Upper lobe of right lung (tissue), 1 donor: ENCODE data around the gene EXOC4. TPM values are rescaled to one million over a fixed set of nuclear protein-coding genes. Genes with fewer than 3 reads are reported as not detected.

Experiments
- ATAC-seq: fragments of 200-7000 bp; cut with Tn5 transposase; one replicate; pipeline ENCODE4 v1.9.1; 2020; ENCODE audit warnings: mild to moderate bottlenecking, moderate library complexity
- DNase-seq: peaks from one replicate; pipeline ENCODE4 v3.0.0-alpha.2; 2020
- H3K27ac ChIP-seq: fragments of 200-600 bp; one replicate; pipeline ENCODE4 v1.8.0; 2022
- H3K27me3 ChIP-seq: fragments of 200-600 bp; one replicate; pipeline ENCODE4 v1.8.0; 2022; ENCODE audit warnings: mild to moderate bottlenecking
- H3K36me3 ChIP-seq: fragments of 200-600 bp; one replicate; pipeline ENCODE4 v1.8.0; 2022
- H3K4me1 ChIP-seq: fragments of 200-600 bp; one replicate; pipeline ENCODE4 v1.8.0; 2022
- H3K4me3 ChIP-seq: fragments of 200-600 bp; one replicate; pipeline ENCODE4 v1.8.0; 2022; ENCODE audit warnings: mild to moderate bottlenecking
- H3K9me3 ChIP-seq: fragments of 200-600 bp; one replicate; pipeline ENCODE4 v1.8.0; 2022
- intact Hi-C: fragments of 100-400 bp; cut with DNase I; formaldehyde crosslinking; loops from one replicate; pipeline ENCODE4 v1.11.0; 2022
- total RNA-seq: library from RNA; stranded (reverse); fragmentation: NEBNext Ultra II Directional; extraction: Animal tissue kit (Norgen Biotek cat#: 25700); gene quantifications from one replicate; pipeline ENCODE4 v1.2.1, GENCODE V29; 2021
- TF ChIP-seq, protein P1 (sequence below): fragments of 200-600 bp; IDR thresholded peaks from one replicate; pipeline ENCODE4 v1.8.0; 2022; ENCODE audit warnings: antibody characterized with exemption
- donor health status: DM: no; HTN: yes; CAD: no; lungs with severe emphysema.

EXOC4 gene
- total RNA-seq, 1 donor from 2014 or later = 73.5 TPM

DNA sequence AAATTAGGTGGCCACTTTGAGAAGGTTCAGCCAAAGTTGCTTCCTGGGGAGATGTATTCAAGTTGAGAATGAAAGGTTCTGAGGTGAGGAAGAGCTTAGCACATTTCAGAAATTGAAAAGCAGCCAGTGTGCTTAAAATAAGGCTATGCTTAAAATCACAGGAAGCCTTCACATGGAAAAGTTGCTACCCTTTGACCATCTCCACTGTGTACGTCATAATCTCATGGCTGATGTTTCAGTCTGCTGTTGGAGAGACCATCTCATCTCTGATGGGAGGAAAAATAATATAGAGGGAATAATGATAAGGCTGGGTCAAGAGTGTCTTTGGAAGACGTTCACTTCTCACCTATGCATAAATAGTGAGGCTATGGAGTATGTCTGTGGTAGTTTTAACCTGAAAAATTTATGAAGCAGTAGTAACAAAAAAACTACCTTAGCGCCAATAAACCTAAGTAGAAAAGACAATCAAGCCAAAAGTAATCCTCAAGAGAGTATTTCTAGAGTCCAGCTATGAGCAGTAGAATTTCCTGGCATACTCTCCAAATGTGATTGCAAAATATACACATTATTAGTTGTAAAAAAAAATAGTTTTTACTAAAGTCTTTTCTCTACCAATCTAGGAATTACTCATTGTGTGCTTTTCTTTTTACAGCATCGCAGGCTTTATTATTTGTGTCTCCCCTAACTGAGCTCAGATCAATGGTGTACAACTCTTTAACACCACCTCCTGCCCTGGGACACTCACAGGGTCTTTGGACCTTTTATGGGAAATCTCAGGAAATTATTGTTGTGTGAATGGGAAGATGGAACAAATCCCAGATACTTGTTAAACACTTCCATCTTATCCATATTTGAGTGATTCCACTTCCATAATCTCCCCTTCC is 439.1 kb downstream of the EXOC4 start:
- intact Hi-C loops = no loop called here
- no peaks in the 10 kb centered on the region for H3K4me1 ChIP-seq
- DNase-seq = no peak
- H3K27me3 ChIP-seq = no peaks in the 10 kb centered on the region
- TF ChIP-seq, protein P1, sequence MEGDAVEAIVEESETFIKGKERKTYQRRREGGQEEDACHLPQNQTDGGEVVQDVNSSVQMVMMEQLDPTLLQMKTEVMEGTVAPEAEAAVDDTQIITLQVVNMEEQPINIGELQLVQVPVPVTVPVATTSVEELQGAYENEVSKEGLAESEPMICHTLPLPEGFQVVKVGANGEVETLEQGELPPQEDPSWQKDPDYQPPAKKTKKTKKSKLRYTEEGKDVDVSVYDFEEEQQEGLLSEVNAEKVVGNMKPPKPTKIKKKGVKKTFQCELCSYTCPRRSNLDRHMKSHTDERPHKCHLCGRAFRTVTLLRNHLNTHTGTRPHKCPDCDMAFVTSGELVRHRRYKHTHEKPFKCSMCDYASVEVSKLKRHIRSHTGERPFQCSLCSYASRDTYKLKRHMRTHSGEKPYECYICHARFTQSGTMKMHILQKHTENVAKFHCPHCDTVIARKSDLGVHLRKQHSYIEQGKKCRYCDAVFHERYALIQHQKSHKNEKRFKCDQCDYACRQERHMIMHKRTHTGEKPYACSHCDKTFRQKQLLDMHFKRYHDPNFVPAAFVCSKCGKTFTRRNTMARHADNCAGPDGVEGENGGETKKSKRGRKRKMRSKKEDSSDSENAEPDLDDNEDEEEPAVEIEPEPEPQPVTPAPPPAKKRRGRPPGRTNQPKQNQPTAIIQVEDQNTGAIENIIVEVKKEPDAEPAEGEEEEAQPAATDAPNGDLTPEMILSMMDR = no peak
- H3K9me3 ChIP-seq = no peaks in the 10 kb centered on the region
- H3K4me3 ChIP-seq = no peak overlapping the region
- no peak for ATAC-seq
- H3K27ac ChIP-seq = no peak overlapping the region
- H3K36me3 ChIP-seq = no peaks in the 10 kb centered on the region

DNA sequence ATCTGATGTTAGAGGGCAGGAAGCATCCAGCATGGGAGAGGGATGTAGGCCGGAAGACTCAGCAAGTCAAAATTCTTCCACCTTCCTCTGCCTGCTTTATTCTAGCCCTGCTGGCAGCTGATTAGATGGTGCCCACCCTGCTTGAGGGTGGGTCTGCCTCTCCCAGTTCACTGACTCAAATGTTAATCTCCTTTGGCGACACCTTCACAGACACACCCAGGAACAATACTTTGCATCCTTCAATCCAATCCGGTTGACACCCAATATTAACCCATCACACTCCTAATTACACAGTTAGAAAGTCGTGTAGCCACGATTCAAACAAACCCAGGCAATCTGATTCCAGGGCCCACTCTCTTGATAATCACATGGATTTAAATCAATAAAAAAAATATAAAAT is 440.4 kb downstream of the EXOC4 start:
- ATAC-seq = no peak
- no peak overlapping the region for H3K27ac ChIP-seq
- H3K4me3 ChIP-seq = no peak overlapping the region

DNA sequence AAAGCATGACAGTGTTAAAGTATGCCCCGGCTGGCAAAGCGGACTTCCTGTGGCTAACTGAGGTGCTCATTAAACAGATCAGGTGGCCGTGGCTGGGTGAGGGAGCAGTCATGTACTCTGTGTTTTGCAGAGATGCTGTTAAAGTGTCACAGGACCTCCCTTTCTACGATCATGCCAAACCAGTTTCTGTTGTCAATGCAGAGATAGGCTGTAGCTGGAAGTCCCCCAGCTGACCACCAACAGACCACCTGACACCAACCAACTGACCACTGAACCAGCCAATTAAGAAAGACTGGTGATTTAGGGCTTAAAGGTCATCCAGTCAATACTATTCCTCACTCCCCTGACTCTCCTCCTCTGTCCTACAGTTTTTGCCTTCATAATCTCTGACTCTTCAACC is 443.2 kb downstream of the EXOC4 start:
- TF ChIP-seq, protein P1 = no peak
- H3K4me1 ChIP-seq = no peaks in the 10 kb centered on the region

More for the DNA sequence above, 440.4 kb downstream of the EXOC4 start:
- no peaks in the 10 kb centered on the region for H3K4me1 ChIP-seq
- H3K27me3 ChIP-seq = no peaks in the 10 kb centered on the region
- no peaks in the 10 kb centered on the region for H3K36me3 ChIP-seq
- no peaks in the 10 kb centered on the region for H3K9me3 ChIP-seq
- intact Hi-C loops = no loop called here
- TF ChIP-seq, protein P1 = no peak
- no peak for DNase-seq

DNA sequence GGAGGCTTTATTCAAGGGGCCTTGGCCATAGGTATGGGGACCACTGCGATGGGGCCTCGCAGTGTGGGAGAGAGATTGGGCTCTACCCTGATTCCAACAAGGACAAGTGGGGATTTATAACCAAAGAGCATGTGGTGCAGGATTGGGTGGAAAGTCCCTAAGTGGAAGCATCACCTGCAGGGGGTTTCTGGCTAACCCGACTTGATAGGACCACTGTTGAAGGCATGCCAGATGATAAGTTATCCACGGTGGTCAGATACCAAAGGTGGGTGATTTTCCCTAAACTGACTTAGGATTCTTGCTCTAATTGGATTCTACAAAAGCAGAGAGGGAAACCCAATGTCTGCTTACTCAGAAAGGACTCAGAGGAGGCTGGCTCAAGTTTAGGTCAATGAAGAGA is 444.7 kb downstream of the EXOC4 start:
- DNase-seq = no peak
- TF ChIP-seq, protein P1 = no peak
- Histone ChIP-seq H3K27me3 (no peaks in the 10 kb centered on the region), H3K4me1 (no peaks in the 10 kb centered on the region), H3K36me3 (no peaks in the 10 kb centered on the region), H3K27ac (no peak overlapping the region), H3K4me3 (no peak overlapping the region), H3K9me3 (no peaks in the 10 kb centered on the region)
- intact Hi-C loops = no loop called here
- no peak for ATAC-seq

More for the DNA sequence above, 443.2 kb downstream of the EXOC4 start:
- H3K36me3 ChIP-seq = no peaks in the 10 kb centered on the region
- intact Hi-C loops = no loop called here
- H3K27ac ChIP-seq = no peak overlapping the region
- H3K9me3 ChIP-seq = no peaks in the 10 kb centered on the region
- no peak for ATAC-seq
- no peak overlapping the region for H3K4me3 ChIP-seq
- no peak for DNase-seq
- H3K27me3 ChIP-seq = no peaks in the 10 kb centered on the region

DNA sequence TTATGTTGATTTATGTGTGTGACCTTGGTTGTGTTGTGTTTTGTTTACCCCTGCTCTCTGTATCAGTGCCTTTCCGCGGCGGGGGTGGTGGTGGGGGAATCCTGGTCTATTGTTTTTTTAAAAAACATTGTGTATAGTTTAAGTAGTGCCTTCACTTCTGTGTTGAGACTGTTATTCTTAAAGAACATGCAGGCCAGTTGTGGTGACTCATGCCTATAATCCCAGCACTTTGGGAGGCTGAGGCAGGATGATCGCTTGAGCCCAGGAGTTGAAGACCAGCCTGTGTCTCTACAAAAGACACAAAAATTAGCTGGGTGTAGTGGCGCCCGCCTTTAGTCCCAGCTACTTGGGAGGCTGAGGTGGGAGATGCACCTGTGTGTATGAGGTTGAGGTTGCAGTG is 445.2 kb downstream of the EXOC4 start:
- H3K36me3 ChIP-seq = no peaks in the 10 kb centered on the region
- H3K9me3 ChIP-seq = no peaks in the 10 kb centered on the region
- H3K27me3 ChIP-seq = no peaks in the 10 kb centered on the region
- no peak overlapping the region for H3K4me3 ChIP-seq
- TF ChIP-seq, protein P1 = no peak
- intact Hi-C loops = no loop called here
- no peak overlapping the region for H3K27ac ChIP-seq
- DNase-seq = no peak
- no peak for ATAC-seq
- H3K4me1 ChIP-seq = no peaks in the 10 kb centered on the region
